MCF 10A (cell line): Measurements from ENCODE around the gene ERGIC3. TPM values are rescaled to one million over a fixed set of nuclear protein-coding genes. Genes with fewer than 3 reads are reported as not detected.

Experiments used
- BruUV-seq: library from RNA; stranded (reverse); fragments of 400-500 nt; replicated peaks from 2 replicates; lab custom pipeline; 2021; lab: Mats Ljungman, UMichigan
- CTCF ChIA-PET: fragments of 300-600 bp; sonication (Branson Sonifier 250); formaldehyde crosslinking; extraction: SDS; loops from one replicate; lab custom pipeline; 2021; ENCODE audit warnings: antibody characterized with exemption, inconsistent platforms; lab: Yijun Ruan, JAX
- POLR2A ChIA-PET: fragments of 300-600, 350-650 bp; sonication (Branson Sonifier 250); formaldehyde crosslinking; extraction: SDS; loops from one replicate; lab custom pipeline; 2020; ENCODE audit warnings: antibody characterized with exemption, inconsistent platforms; lab: Yijun Ruan, JAX
- DNase-seq: peaks from one replicate; pipeline ENCODE4 v3.0.0-alpha.2; 2018; ENCODE audit not compliant: unreplicated experiment
- H3K27ac Mint-ChIP-seq: one replicate; pipeline ENCODE4 v1.8.0; 2022; ENCODE audit warnings: mild to moderate bottlenecking, low read depth, mixed read lengths; ENCODE audit not compliant: unreplicated experiment
- H3K27me3 Mint-ChIP-seq: one replicate; pipeline ENCODE4 v1.8.0; 2022; ENCODE audit warnings: mixed read lengths; ENCODE audit not compliant: insufficient read depth, unreplicated experiment
- H3K36me3 Mint-ChIP-seq: one replicate; pipeline ENCODE4 v1.8.0; 2022; ENCODE audit warnings: mild to moderate bottlenecking, moderate library complexity, mixed read lengths; ENCODE audit not compliant: insufficient read depth, unreplicated experiment
- H3K4me1 Mint-ChIP-seq: one replicate; pipeline ENCODE4 v1.8.0; 2022; ENCODE audit warnings: mixed read lengths; ENCODE audit not compliant: insufficient read depth, unreplicated experiment
- H3K4me3 Mint-ChIP-seq: one replicate; pipeline ENCODE4 v1.8.0; 2022; ENCODE audit warnings: mild to moderate bottlenecking, moderate library complexity, mixed read lengths; ENCODE audit not compliant: unreplicated experiment
- H3K9me3 Mint-ChIP-seq: one replicate; pipeline ENCODE4 v1.8.0; 2022; ENCODE audit warnings: mixed read lengths; ENCODE audit not compliant: unreplicated experiment
- intact Hi-C: fragments of 100-400 bp; cut with micrococcal nuclease; formaldehyde crosslinking; loops from 2 replicates; pipeline ENCODE4 v1.14.1; 2022
- total RNA-seq: library from RNA; stranded (reverse); gene quantifications from 2 replicates; pipeline ENCODE4 v1.2.3, GENCODE V29; 2022
- TF ChIP-seq, protein P1 (sequence below): fragments of 200-600 bp; IDR thresholded peaks from one replicate; pipeline ENCODE4 v1.8.0; 2022; ENCODE audit warnings: antibody characterized with exemption, mild to moderate bottlenecking; ENCODE audit not compliant: unreplicated experiment

ERGIC3 gene
- total RNA-seq, 1 experiment from 2014 or later: 222 TPM

DNA sequence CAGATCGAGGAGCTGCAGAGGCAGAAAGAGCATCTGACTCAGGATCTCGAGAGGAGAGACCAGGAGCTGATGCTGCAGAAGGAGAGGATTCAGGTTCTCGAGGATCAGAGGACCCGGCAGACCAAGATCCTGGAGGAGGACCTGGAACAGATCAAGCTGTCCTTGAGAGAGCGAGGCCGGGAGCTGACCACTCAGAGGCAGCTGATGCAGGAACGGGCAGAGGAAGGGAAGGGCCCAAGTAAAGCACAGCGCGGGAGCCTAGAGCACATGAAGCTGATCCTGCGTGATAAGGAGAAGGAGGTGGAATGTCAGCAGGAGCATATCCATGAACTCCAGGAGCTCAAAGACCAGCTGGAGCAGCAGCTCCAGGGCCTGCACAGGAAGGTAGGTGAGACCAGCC is 38.6 kb upstream of the ERGIC3 start:
- Mint-ChIP-seq H3K9me3 (no peaks in the 10 kb centered on the region), H3K4me3 (no peak overlapping the region), H3K27ac (no peak overlapping the region), H3K4me1 (no peaks in the 10 kb centered on the region), H3K36me3 (peaks cover 64% of the 10 kb centered on the region), H3K27me3 (no peaks in the 10 kb centered on the region)
- no peak for DNase-seq
- intact Hi-C loops: no loop called here
- no TSS peak for BruUV-seq
- TF ChIP-seq, protein P1, sequence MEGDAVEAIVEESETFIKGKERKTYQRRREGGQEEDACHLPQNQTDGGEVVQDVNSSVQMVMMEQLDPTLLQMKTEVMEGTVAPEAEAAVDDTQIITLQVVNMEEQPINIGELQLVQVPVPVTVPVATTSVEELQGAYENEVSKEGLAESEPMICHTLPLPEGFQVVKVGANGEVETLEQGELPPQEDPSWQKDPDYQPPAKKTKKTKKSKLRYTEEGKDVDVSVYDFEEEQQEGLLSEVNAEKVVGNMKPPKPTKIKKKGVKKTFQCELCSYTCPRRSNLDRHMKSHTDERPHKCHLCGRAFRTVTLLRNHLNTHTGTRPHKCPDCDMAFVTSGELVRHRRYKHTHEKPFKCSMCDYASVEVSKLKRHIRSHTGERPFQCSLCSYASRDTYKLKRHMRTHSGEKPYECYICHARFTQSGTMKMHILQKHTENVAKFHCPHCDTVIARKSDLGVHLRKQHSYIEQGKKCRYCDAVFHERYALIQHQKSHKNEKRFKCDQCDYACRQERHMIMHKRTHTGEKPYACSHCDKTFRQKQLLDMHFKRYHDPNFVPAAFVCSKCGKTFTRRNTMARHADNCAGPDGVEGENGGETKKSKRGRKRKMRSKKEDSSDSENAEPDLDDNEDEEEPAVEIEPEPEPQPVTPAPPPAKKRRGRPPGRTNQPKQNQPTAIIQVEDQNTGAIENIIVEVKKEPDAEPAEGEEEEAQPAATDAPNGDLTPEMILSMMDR: no peak
- ChIA-PET POLR2A (interaction anchor here (0.6 to 1.7 kb wide), 5 partner anchors 9 to 57 kb away, joined by 3 to 5 read pairs (median 4); no protein-coding TSS in a partner anchor), CTCF (interaction anchor here (0.7 to 2.2 kb wide), 5 partner anchors 8 to 44 kb away, joined by 3 to 10 read pairs (median 4); no protein-coding TSS in a partner anchor)

DNA sequence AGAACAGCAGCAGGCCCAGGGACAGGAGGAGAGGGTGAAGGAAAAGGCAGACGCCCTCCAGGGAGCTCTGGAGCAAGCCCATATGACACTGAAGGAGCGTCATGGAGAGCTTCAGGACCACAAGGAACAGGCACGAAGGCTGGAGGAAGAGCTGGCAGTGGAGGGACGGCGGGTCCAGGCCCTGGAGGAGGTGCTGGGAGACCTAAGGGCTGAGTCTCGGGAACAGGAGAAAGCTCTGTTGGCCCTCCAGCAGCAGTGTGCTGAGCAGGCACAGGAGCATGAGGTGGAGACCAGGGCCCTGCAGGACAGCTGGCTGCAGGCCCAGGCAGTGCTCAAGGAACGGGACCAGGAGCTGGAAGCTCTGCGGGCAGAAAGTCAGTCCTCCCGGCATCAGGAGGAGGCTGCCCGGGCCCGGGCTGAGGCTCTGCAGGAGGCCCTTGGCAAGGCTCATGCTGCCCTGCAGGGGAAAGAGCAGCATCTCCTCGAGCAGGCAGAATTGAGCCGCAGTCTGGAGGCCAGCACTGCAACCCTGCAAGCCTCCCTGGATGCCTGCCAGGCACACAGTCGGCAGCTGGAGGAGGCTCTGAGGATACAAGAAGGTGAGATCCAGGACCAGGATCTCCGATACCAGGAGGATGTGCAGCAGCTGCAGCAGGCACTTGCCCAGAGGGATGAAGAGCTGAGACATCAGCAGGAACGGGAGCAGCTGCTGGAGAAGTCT is 37.9 kb upstream of the ERGIC3 start:
- ChIA-PET CTCF (interaction anchor here (1.0 to 2.2 kb wide), 3 partner anchors 9 to 85 kb away, joined by 3 to 10 read pairs (median 4); no protein-coding TSS in a partner anchor), POLR2A (interaction anchor here (0.8 to 1.7 kb wide), 4 partner anchors 12 to 196 kb away, joined by 3 to 4 read pairs (median 4); no protein-coding TSS in a partner anchor)
- no TSS peak for BruUV-seq
- Mint-ChIP-seq H3K36me3 (peaks cover 60% of the 10 kb centered on the region), H3K9me3 (no peaks in the 10 kb centered on the region), H3K4me1 (no peaks in the 10 kb centered on the region), H3K4me3 (no peak overlapping the region), H3K27ac (no peak overlapping the region), H3K27me3 (no peaks in the 10 kb centered on the region)
- intact Hi-C loops: no loop called here
- TF ChIP-seq, protein P1: no peak
- no peak for DNase-seq

DNA sequence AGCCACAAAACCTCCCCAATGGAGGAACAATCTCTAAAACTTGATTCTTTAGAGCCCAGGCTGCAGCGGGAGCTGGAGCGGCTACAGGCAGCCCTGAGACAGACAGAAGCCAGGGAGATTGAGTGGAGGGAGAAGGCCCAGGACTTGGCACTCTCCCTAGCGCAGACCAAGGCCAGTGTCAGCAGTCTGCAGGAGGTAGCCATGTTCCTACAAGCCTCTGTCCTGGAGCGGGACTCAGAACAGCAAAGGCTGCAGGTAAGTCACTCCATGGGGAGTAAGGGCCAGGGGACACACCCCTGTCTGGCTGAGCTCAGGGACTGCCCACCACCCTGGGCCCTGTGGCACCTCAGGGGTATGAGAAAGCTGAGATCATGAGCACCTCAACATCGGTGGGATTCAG is 37.1 kb upstream of the ERGIC3 start:
- no peak for DNase-seq
- H3K27ac Mint-ChIP-seq: no peak overlapping the region
- ChIA-PET POLR2A (interaction anchor here (1.7 kb wide), 1 partner anchor 11 kb away, joined by 4 read pairs; no protein-coding TSS in a partner anchor), CTCF (interaction anchor here (1.0 to 2.2 kb wide), 2 partner anchors 8 to 84 kb away, joined by 3 to 10 read pairs; no protein-coding TSS in a partner anchor)
- BruUV-seq: no TSS peak
- H3K9me3 Mint-ChIP-seq: no peaks in the 10 kb centered on the region
- no peaks in the 10 kb centered on the region for H3K4me1 Mint-ChIP-seq
- no peak overlapping the region for H3K4me3 Mint-ChIP-seq
- H3K27me3 Mint-ChIP-seq: no peaks in the 10 kb centered on the region
- TF ChIP-seq, protein P1: no peak
- H3K36me3 Mint-ChIP-seq: peaks cover 53% of the 10 kb centered on the region
- intact Hi-C loops: no loop called here

DNA sequence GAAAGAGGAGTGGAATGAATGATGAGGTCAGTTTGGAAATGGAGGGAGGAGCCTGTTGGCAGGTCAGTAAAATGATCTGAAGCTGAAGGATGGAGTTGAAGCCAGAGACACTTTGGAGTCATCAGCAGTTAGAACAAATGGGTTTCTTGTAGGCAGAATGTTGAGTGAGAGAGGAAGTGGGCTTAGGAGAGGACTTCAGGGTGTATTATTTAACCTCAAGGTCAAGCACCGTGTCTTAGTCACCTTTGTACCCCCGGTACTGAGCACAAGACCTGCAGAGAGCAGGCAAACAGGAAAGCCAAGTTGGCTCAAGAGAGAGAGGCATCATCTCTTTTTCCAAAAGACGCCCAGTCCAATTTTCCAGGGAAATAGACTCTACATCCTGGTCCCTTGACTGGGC is 35.7 kb upstream of the ERGIC3 start:
- intact Hi-C loops: no loop called here
- Mint-ChIP-seq H3K36me3 (peaks cover 50% of the 10 kb centered on the region), H3K27me3 (no peaks in the 10 kb centered on the region), H3K27ac (no peak overlapping the region), H3K4me3 (no peak overlapping the region), H3K4me1 (no peaks in the 10 kb centered on the region), H3K9me3 (no peaks in the 10 kb centered on the region)
- ChIA-PET CTCF (no interaction called here), POLR2A (interaction anchor here (0.6 to 0.7 kb wide), 3 partner anchors 36 to 187 kb away, joined by 3 to 4 read pairs (median 4); partner anchors contain the start of gene ERGIC3)
- TF ChIP-seq, protein P1: no peak
- DNase-seq: no peak
- BruUV-seq: no TSS peak
